HCT116 (cell line): ENCODE measurements around the gene BNC2. TPM values are rescaled to one million over a fixed set of nuclear protein-coding genes. Genes with fewer than 3 reads are reported as not detected.

Experiments
- ATAC-seq: fragments of 200-7000 bp; cut with Tn5 transposase; 2 replicates; pipeline ENCODE4 v1.9.1; 2020; ENCODE audit warnings: mild to moderate bottlenecking, moderate library complexity
- BruUV-seq: library from RNA; stranded (reverse); fragments of 400-500 nt; replicated peaks from 2 replicates; lab custom pipeline; 2021; lab: Mats Ljungman, UMichigan
- CTCF ChIA-PET: fragments of 300-600 bp; sonication (Branson Sonifier 250); formaldehyde crosslinking; loops from one replicate; lab custom pipeline; 2021; ENCODE audit warnings: antibody characterized with exemption; lab: Charles Lee
- POLR2A ChIA-PET: fragments of 300-600, 350-600 bp; sonication (Branson Sonifier 250); formaldehyde crosslinking; loops from one replicate; lab custom pipeline; 2021; ENCODE audit warnings: antibody characterized with exemption; lab: Charles Lee
- RAD21 ChIA-PET, 2 experiments: fragments of 300-600 bp; sonication (Branson Sonifier 250); formaldehyde crosslinking; loops; one replicate each; lab custom pipeline; 2023; ENCODE audit warnings: low total read pairs in 2 of 2; ENCODE audit not compliant: uncharacterized antibody in 2 of 2, unreplicated experiment in 2 of 2, low non-redundant PET in 1 of 2; lab: Charles Lee
- DNase-seq: peaks from one replicate; pipeline ENCODE4 v3.0.0-alpha.2; 2010; ENCODE audit warnings: low read depth, low spot score
- H2AFZ ChIP-seq: fragments of 200-600 bp; shearing (Covaris generic), sonication (generic); 2 replicates; pipeline ENCODE4 v1.6.1; 2017; ENCODE audit warnings: low read depth, mixed run types, mixed read lengths, antibody characterized with exemption, low read length; ENCODE audit not compliant: poor library complexity, severe bottlenecking
- H3K27ac ChIP-seq: 2 replicates; pipeline ENCODE4 v1.5.1; 2012; ENCODE audit warnings: low read depth, low read length
- H3K27me3 ChIP-seq: fragments of 200-600 bp; sonication (generic); 2 replicates; pipeline ENCODE4 v1.6.1; 2016; ENCODE audit warnings: mixed run types, low read length, mixed read lengths; ENCODE audit not compliant: insufficient read depth
- H3K36me3 ChIP-seq, 2 experiments: fragments of 200-500 bp in 1 of 2; fragments of 200-600 bp in 1 of 2; sonication (Bioruptor generic) in 1 of 2; sonication (generic) in 1 of 2; 2 replicates each; pipeline versions ENCODE4 v1.5.1 to v1.6.1; 2014 to 2016; ENCODE audit warnings: low read length in 2 of 2, inconsistent platforms in 1 of 2, mixed read lengths in 1 of 2, mixed run types in 1 of 2; ENCODE audit not compliant: insufficient read depth in 2 of 2, control insufficient read depth in 1 of 2
- H3K4me1 ChIP-seq, 2 experiments: fragments of 200-600 bp in 1 of 2; sonication (generic) in 1 of 2; 2 replicates each; pipeline versions ENCODE4 v1.5.1 to v1.6.1; 2012 to 2017; ENCODE audit warnings: low read length in 2 of 2, inconsistent platforms in 1 of 2, mild to moderate bottlenecking in 1 of 2, mixed read lengths in 1 of 2, mixed run types in 1 of 2, moderate library complexity in 1 of 2; ENCODE audit not compliant: insufficient read depth in 2 of 2, control insufficient read depth in 1 of 2
- H3K4me2 ChIP-seq: fragments of 200-600 bp; sonication (generic); 2 replicates; pipeline ENCODE4 v1.6.1; 2017; ENCODE audit warnings: mixed run types, low read length, mixed read lengths
- H3K4me3 ChIP-seq, 2 experiments: fragments of 200-600 bp in 1 of 2; sonication (generic) in 1 of 2; replicated peaks in 1 of 2; 2 replicates each; pipeline ENCODE4 v1.5.1; 2011 to 2016; ENCODE audit warnings: low read length in 2 of 2, control low read depth in 1 of 2, low read depth in 1 of 2, mild to moderate bottlenecking in 1 of 2, mixed read lengths in 1 of 2, mixed run types in 1 of 2
- H3K79me2 ChIP-seq: fragments of 200-600 bp; sonication (generic); 2 replicates; pipeline ENCODE4 v1.6.1; 2017; ENCODE audit warnings: mild to moderate bottlenecking, mixed run types, low read length, moderate library complexity, mixed read lengths; ENCODE audit not compliant: insufficient read depth
- H3K9ac ChIP-seq: fragments of 200-600 bp; sonication (generic); 2 replicates; pipeline ENCODE4 v1.6.1; 2016; ENCODE audit warnings: low read length, mixed read lengths
- H3K9me2 ChIP-seq: fragments of 200-600 bp; sonication (generic), shearing (Covaris generic); 2 replicates; pipeline ENCODE4 v1.6.1; 2017; ENCODE audit warnings: mixed run types, mild to moderate bottlenecking, moderate library complexity; ENCODE audit not compliant: insufficient read depth
- H3K9me3 ChIP-seq, 2 experiments: fragments of 200-500 bp in 1 of 2; fragments of 200-600 bp in 1 of 2; sonication (Bioruptor generic) in 1 of 2; sonication (generic) in 1 of 2; 2 replicates each; pipeline ENCODE4 v1.6.1; 2014 to 2017; ENCODE audit warnings: low read length in 2 of 2, mixed read lengths in 2 of 2, inconsistent platforms in 1 of 2, low read depth in 1 of 2, mild to moderate bottlenecking in 1 of 2, mixed run types in 1 of 2, moderate library complexity in 1 of 2; ENCODE audit not compliant: control insufficient read depth in 1 of 2, insufficient read depth in 1 of 2
- H4K20me1 ChIP-seq: fragments of 200-600 bp; sonication (generic), shearing (Covaris generic); 2 replicates; pipeline ENCODE4 v1.6.1; 2017; ENCODE audit warnings: mixed run types, mild to moderate bottlenecking, moderate library complexity; ENCODE audit not compliant: insufficient read depth
- CBX3 ChIP-seq: IDR thresholded peaks from 2 replicates; pipeline ENCODE4 v1.6.1; 2012; ENCODE audit warnings: low read depth
- CEBPB ChIP-seq: IDR thresholded peaks from 2 replicates; pipeline ENCODE4 v1.6.1; 2012; ENCODE audit warnings: low read depth
- CTCF ChIP-seq, 3 experiments: fragments of 200-600 bp in 1 of 3; sonication (generic) in 1 of 3; IDR thresholded peaks in 2 of 3; conservative IDR thresholded peaks in 1 of 3; 2 replicates each; pipeline ENCODE4 v1.5.1; 2012 to 2017; ENCODE audit warnings: low read depth in 2 of 3, low read length in 2 of 3, antibody characterized with exemption in 1 of 3, borderline replicate concordance in 1 of 3, control low read depth in 1 of 3, mild to moderate bottlenecking in 1 of 3, mixed read lengths in 1 of 3, mixed run types in 1 of 3, moderate library complexity in 1 of 3; ENCODE audit not compliant: insufficient read depth in 1 of 3
- ELF1 ChIP-seq: IDR thresholded peaks from 2 replicates; pipeline ENCODE4 v1.6.1; 2012; ENCODE audit warnings: low read depth, borderline replicate concordance
- FOSL1 ChIP-seq: IDR thresholded peaks from 2 replicates; pipeline ENCODE4 v1.6.1; 2012; ENCODE audit warnings: low read depth
- JUND ChIP-seq: IDR thresholded peaks from 2 replicates; pipeline ENCODE4 v1.6.1; 2012
- MAX ChIP-seq: IDR thresholded peaks from 2 replicates; pipeline ENCODE4 v1.6.1; 2012
- POLR2A ChIP-seq: IDR thresholded peaks from 2 replicates; pipeline ENCODE4 v1.7.0; 2011; ENCODE audit warnings: borderline replicate concordance; ENCODE audit not compliant: insufficient read depth, insufficient read length; ENCODE audit errors: extremely low read depth
- POLR2AphosphoS5 ChIP-seq: IDR thresholded peaks from 2 replicates; pipeline ENCODE4 v1.6.1; 2011; ENCODE audit warnings: mild to moderate bottlenecking, low read depth, low read length, moderate library complexity
- RAD21 ChIP-seq: IDR thresholded peaks from 2 replicates; pipeline ENCODE4 v1.6.1; 2012; ENCODE audit warnings: low read depth, mild to moderate bottlenecking
- REST ChIP-seq: IDR thresholded peaks from 2 replicates; pipeline ENCODE4 v1.6.1; 2012; ENCODE audit warnings: low read depth
- SP1 ChIP-seq: IDR thresholded peaks from 2 replicates; pipeline ENCODE4 v1.6.1; 2012; ENCODE audit warnings: low read depth
- ZFX ChIP-seq: fragments of 450-650 bp; IDR thresholded peaks from 2 replicates; pipeline ENCODE4 v1.6.1; 2017
- ZNF274 ChIP-seq: fragments of 200-500 bp; sonication (Bioruptor generic); IDR thresholded peaks from 2 replicates; pipeline ENCODE4 v1.6.1; 2014; ENCODE audit warnings: mild to moderate bottlenecking, low read depth, low read length, inconsistent platforms
- intact Hi-C: fragments of 100-400 bp; cut with micrococcal nuclease; formaldehyde crosslinking; loops from 2 replicates; pipeline ENCODE4 v1.10.0; 2022
- total RNA-seq: library from RNA; stranded (reverse); gene quantifications from one replicate; pipeline ENCODE4 v1.2.1, GENCODE V29; 2021; ENCODE audit not compliant: unreplicated experiment

Gene BNC2
- total RNA-seq, 1 experiment from 2014 or later: 0.37 TPM

- H3K9me3 ChIP-seq: no peaks in the 10 kb centered on the region
- no peak for DNase-seq
- TF ChIP-seq CBX3 (no peak), POLR2A (no peak), POLR2AphosphoS5 (no peak), SP1 (no peak), ZNF274 (no peak), RAD21 (no peak), FOSL1 (no peak), ZFX (no peak), JUND (no peak), ELF1 (no peak), CTCF (IDR thresholded peaks at IDR 0.05 in 2 of 3, conservative IDR thresholded peaks at IDR 0.05 in 1 of 3; ENCODE audit: borderline replicate concordance in 1 of 3, insufficient read depth in 1 of 3, low read depth in 2 of 3, low read length in 2 of 3) (no peak), REST (no peak), CEBPB (no peak), MAX (no peak)
- TF ChIP-seq, all 23 proteins: peak for 0
- no peak for ATAC-seq
- CTCF ChIA-PET: no interaction called here
- H3K79me2 ChIP-seq: no peaks in the 10 kb centered on the region
- H3K4me3 ChIP-seq: no peak overlapping the region
- no peaks in the 10 kb centered on the region for H3K27me3 ChIP-seq
- no peak overlapping the region for H3K27ac ChIP-seq
- intact Hi-C loops: no loop called here
- H3K4me1 ChIP-seq: no peaks in the 10 kb centered on the region
- no peak overlapping the region for H3K4me2 ChIP-seq
- no peak overlapping the region for H3K9ac ChIP-seq
- no peaks in the 10 kb centered on the region for H3K9me2 ChIP-seq
- POLR2A ChIA-PET: no interaction called here
- RAD21 ChIA-PET: no interaction called here
- no peak overlapping the region for H2AFZ ChIP-seq
- no peaks in the 10 kb centered on the region for H4K20me1 ChIP-seq
- no peaks in the 10 kb centered on the region for H3K36me3 ChIP-seq
- no TSS peak for BruUV-seq
These were observed 409.8 kb downstream of the BNC2 start for GRCh38 chr9:16460696-16461095.
